Neutrophil (primary cell): ENCODE results near the gene ZFPM1.

Source experiments
- H3K27ac ChIP-seq: fragments of 200-600 bp; sonication (generic); 2 replicates; pipeline ENCODE4 v1.5.1; 2016; ENCODE audit warnings: mild to moderate bottlenecking, moderate library complexity
- H3K27me3 ChIP-seq: fragments of 200-600 bp; sonication (generic); 2 replicates; pipeline ENCODE4 v1.6.0; 2016; ENCODE audit warnings: mild to moderate bottlenecking
- H3K36me3 ChIP-seq: fragments of 200-600 bp; sonication (generic); 2 replicates; pipeline ENCODE4 v1.5.1; 2017
- H3K4me1 ChIP-seq, 2 experiments: fragments of 200-600 bp in 1 of 2; sonication (generic) in 1 of 2; 1 replicate in 1 of 2; 2 replicates in 1 of 2; pipeline versions ENCODE4 v1.5.1 to v1.6.1; 2013 to 2016; ENCODE audit warnings: low read depth in 1 of 2, low read length in 1 of 2, mild to moderate bottlenecking in 1 of 2, moderate library complexity in 1 of 2; ENCODE audit not compliant: control insufficient read depth in 1 of 2, insufficient read depth in 1 of 2
- H3K4me3 ChIP-seq, 2 experiments: fragments of 200-600 bp in 1 of 2; sonication (generic) in 1 of 2; 1 replicate in 1 of 2; 2 replicates in 1 of 2; pipeline ENCODE4 v1.5.1; 2013 to 2016; ENCODE audit warnings: low read depth in 1 of 2, low read length in 1 of 2, mild to moderate bottlenecking in 1 of 2, moderate library complexity in 1 of 2
- H3K9me3 ChIP-seq: fragments of 200-600 bp; sonication (generic); 2 replicates; pipeline ENCODE4 v1.5.1; 2016
- TF ChIP-seq, protein P1 (sequence below): fragments of 200-600 bp; sonication (generic); IDR thresholded peaks from 2 replicates; pipeline ENCODE4 v1.5.1; 2016; ENCODE audit warnings: antibody characterized with exemption

ZFPM1 gene

DNA sequence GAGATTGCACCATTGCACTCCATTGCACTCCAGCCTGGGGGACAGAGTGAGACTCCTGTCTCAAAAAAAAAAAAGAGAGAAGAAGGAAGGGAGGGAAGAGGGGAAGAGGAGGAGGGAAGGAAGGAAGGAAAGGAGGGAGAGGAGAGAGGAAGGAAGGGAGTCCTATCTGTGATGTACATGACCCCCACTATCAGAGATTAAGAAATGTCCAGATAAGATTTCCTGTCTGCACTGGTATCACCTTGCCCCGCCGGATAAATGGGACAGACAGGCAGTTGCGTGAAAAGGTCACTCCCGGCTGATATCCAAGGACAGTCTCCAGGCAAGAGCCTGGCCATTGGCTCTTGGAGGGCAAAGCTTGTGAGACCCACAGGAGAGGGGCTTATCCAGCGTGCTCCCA is 5.2 kb upstream of the ZFPM1 start:
- H3K36me3 ChIP-seq = no peaks in the 10 kb centered on the region
- peaks cover 8 to 11% of the 10 kb centered on the region in 2 experiments for H3K4me1 ChIP-seq
- peaks cover 69% of the 10 kb centered on the region for H3K27me3 ChIP-seq
- TF ChIP-seq, protein P1, sequence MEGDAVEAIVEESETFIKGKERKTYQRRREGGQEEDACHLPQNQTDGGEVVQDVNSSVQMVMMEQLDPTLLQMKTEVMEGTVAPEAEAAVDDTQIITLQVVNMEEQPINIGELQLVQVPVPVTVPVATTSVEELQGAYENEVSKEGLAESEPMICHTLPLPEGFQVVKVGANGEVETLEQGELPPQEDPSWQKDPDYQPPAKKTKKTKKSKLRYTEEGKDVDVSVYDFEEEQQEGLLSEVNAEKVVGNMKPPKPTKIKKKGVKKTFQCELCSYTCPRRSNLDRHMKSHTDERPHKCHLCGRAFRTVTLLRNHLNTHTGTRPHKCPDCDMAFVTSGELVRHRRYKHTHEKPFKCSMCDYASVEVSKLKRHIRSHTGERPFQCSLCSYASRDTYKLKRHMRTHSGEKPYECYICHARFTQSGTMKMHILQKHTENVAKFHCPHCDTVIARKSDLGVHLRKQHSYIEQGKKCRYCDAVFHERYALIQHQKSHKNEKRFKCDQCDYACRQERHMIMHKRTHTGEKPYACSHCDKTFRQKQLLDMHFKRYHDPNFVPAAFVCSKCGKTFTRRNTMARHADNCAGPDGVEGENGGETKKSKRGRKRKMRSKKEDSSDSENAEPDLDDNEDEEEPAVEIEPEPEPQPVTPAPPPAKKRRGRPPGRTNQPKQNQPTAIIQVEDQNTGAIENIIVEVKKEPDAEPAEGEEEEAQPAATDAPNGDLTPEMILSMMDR = no peak
- H3K9me3 ChIP-seq = peaks cover 4% of the 10 kb centered on the region
- no peak overlapping the region for H3K27ac ChIP-seq
- no peak overlapping the region for H3K4me3 ChIP-seq

DNA sequence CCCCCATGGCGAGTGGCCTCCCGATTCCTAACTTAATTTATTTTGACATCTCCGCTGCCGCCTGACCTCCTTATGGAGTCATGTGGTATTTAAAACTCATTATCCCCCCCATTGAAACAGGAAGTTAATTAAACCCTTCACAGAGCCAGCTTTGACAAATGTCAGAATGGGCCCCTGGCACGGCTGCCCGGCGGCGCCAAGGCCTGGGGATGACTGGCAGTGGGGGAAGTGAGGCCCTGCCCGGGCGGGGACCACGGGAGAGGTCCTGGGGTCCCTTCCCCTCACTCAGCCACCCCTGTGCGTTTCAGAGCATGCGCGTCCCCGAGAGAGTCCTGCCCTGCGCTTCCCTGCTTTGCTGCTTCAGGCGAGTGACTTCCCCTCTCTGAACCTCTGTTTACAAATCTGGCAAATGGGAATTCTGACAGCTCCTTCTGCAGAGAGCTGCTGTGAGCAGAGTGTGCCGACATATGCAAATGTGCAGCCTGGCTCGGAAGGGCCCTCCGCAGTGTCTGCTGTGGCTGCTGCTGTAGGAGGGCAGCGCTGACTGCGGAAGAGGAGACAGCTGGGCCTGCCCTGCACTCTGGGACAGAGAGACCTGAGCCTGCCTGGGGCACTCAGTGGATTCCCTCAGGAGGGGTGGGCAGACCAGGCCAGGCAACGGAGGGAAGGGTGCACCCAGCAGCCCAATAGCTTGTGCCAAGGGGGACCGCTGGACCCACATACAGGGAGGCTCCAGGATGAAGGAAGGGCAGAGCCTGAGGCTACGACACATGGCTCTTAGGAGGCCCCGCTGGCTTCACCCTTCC is 4.4 kb upstream of the ZFPM1 start:
- TF ChIP-seq, protein P1 = no peak
- H3K27me3 ChIP-seq = peaks cover 69% of the 10 kb centered on the region
- no peak overlapping the region for H3K4me3 ChIP-seq
- H3K36me3 ChIP-seq = no peaks in the 10 kb centered on the region
- no peak overlapping the region for H3K27ac ChIP-seq
- H3K9me3 ChIP-seq = peaks cover 4% of the 10 kb centered on the region
- H3K4me1 ChIP-seq = peaks cover 9 to 13% of the 10 kb centered on the region in 2 experiments

DNA sequence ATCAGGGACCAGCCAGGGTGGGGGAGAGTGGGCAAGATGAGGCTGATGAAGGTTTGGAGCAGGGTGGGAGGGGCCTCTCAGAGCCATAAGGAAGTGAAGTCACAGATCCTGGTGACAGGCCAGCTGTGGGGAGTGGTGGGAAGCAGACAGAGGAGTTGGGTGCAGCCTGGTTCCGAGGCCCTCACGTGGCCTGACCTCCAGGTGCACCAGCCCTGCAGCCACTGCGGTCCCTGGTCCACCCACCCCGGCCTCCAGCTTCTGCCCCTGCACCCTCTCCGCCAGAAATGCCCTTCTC is 3.9 kb upstream of the ZFPM1 start:
- H3K4me1 ChIP-seq = peaks cover 14 to 18% of the 10 kb centered on the region in 2 experiments
- no peak overlapping the region for H3K27ac ChIP-seq
- H3K4me3 ChIP-seq = no peak overlapping the region
- peaks cover 74% of the 10 kb centered on the region for H3K27me3 ChIP-seq
- no peaks in the 10 kb centered on the region for H3K36me3 ChIP-seq
- peaks cover 4% of the 10 kb centered on the region for H3K9me3 ChIP-seq
- TF ChIP-seq, protein P1 = no peak

DNA sequence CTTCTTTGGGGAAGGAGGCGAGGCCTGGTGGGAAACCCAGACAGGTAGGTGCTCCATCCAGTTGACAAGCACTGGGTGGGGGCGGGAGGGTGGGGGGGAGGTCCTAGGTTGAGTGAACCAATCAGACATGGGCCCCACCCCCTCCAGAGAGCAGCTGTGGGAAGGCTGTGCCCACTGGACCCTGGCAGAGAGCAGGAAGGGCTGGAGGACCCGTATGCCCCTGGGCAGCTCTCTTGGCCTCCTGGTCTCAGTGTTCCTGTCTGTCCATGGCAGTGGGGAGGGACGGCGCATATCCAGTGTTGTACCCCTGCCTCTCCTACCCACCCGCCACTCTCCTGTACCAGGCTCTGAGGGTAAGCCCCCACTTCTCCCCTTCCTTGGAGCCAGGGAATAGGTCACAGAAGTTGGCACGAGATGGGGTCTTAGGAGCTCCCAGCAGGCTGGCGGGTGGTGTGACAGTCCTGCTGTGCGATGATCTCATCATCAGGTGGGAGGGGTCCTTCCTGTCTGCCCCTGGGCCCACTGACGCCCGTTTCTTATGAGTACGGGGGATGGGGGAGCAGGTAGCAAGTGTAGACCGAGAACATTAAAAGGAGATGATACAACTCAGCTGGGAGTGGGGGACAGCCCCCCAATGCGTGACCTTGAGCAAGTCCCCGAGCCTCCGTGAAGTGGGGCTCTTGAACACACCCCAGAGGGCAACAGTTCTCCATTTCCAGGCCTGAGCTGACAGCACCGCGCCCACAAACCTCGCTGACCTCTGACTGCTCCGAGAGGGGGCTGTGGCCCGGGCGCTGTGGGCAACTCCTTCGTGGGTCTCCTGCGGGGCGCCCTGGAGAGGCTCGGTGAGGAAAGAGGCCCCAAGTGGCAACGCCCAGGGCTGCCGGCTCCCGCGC is 1.2 kb upstream of the ZFPM1 start:
- peaks cover 99% of the 10 kb centered on the region for H3K27me3 ChIP-seq
- H3K27ac ChIP-seq = peak overlapping the region; percentile 18
- H3K9me3 ChIP-seq = peaks cover 4% of the 10 kb centered on the region
- TF ChIP-seq, protein P1 = no peak
- H3K4me1 ChIP-seq = peaks cover 33 to 41% of the 10 kb centered on the region in 2 experiments
- H3K36me3 ChIP-seq = no peaks in the 10 kb centered on the region
- peak overlapping the region in 1 of 2 experiments; percentile 64 for H3K4me3 ChIP-seq

DNA sequence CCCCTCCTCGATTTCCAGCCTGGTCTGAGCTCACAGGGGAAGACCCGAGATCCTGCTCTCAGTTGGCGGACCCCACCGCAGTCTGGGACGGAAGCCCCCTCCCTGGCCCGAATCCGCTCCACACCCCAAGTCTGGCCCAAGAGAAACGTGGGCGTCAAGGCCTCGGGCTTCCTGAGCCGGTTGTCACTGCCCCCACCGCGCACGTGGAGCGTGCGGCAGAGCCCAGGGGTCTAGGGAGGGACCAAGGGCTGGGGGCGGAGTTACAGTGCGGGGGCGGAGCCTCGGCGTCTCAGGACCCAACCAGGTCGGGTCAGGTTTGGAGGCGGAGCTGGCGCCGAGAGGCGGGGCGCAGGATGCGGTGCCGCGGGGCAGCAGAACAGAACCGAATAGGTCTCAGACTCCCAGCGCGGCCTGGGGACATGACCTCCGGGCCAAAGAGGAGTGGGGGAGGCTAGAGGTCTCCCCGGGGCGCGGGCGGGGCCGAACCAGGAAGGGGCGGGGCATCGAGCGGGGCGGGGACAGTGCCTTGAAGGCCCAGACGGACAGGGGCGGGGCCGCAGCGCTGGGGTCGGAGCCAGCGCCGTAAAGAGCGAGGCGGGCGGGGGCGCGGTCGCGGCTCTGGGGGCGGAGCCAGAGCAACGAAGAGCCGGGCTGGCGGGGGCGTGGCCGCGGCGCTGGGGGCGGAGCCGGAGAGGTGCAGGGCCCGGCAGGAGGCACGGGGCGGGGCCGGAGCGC is 431 bp upstream of the ZFPM1 start:
- Histone ChIP-seq H3K27ac (peak overlapping the region; percentile 18), H3K36me3 (no peaks in the 10 kb centered on the region), H3K4me3 (peak overlapping the region; percentile 54 to 64), H3K9me3 (peaks cover 4% of the 10 kb centered on the region), H3K4me1 (peaks cover 33 to 41% of the 10 kb centered on the region in 2 experiments), H3K27me3 (peaks cover 99% of the 10 kb centered on the region)
- TF ChIP-seq, protein P1 = no peak
